Endothelial cell of umbilical vein (primary cell): ENCODE measurements around the gene DHDH. TPM values are rescaled to one million over a fixed set of nuclear protein-coding genes. Genes with fewer than 3 reads are reported as not detected.

Source experiments
- BruUV-seq: library from RNA; stranded (reverse); fragments of 400-500 nt; replicated peaks from 2 replicates; lab custom pipeline; 2021; lab: Mats Ljungman, UMichigan
- CTCF ChIA-PET: fragments of 300-600, 350-600 bp; sonication (Branson Sonifier 250); formaldehyde crosslinking; loops from one replicate; lab custom pipeline; 2021; ENCODE audit warnings: antibody characterized with exemption, inconsistent platforms; lab: Charles Lee
- POLR2A ChIA-PET: fragments of 300-600, 350-600 bp; sonication (Branson Sonifier 250); formaldehyde crosslinking; loops from one replicate; lab custom pipeline; 2021; ENCODE audit warnings: antibody characterized with exemption, inconsistent platforms; lab: Charles Lee
- DNase-seq: peaks from one replicate; pipeline ENCODE4 v3.0.0-alpha.2; 2011; ENCODE audit warnings: low read depth, low spot score
- FAIRE-seq: peaks from 2 replicates; lab custom pipeline; 2011; peaks lifted over from hg19 to GRCh38; lab: Jason Lieb, UNC
- H2AFZ ChIP-seq: 2 replicates; pipeline ENCODE4 v1.6.0; 2012; ENCODE audit warnings: low read depth, low read length, control low read depth, inconsistent platforms
- H3K27ac ChIP-seq: 2 replicates; pipeline ENCODE4 v1.5.1; 2011; ENCODE audit warnings: low read depth, mild to moderate bottlenecking, control low read depth, low read length, moderate library complexity; ENCODE audit not compliant: insufficient read depth
- H3K27me3 ChIP-seq, 2 experiments: 2 replicates each; pipeline versions ENCODE4 v1.6.0 to v1.6.1; 2011; ENCODE audit warnings: low read length in 2 of 2, mixed read lengths in 1 of 2; ENCODE audit not compliant: control insufficient read depth in 2 of 2, insufficient read depth in 2 of 2
- H3K36me3 ChIP-seq, 2 experiments: 2 replicates in 1 of 2; 3 replicates in 1 of 2; pipeline ENCODE4 v1.5.1; 2011; ENCODE audit warnings: low read length in 2 of 2, mild to moderate bottlenecking in 1 of 2, moderate library complexity in 1 of 2; ENCODE audit not compliant: control insufficient read depth in 2 of 2, insufficient read depth in 2 of 2; ENCODE audit errors: extremely low read depth in 1 of 2
- H3K4me1 ChIP-seq: 3 replicates; pipeline ENCODE4 v1.5.1; 2011; ENCODE audit warnings: mild to moderate bottlenecking, low read length; ENCODE audit not compliant: control insufficient read depth, insufficient read depth; ENCODE audit errors: extremely low read depth
- H3K4me2 ChIP-seq: 2 replicates; pipeline ENCODE4 v1.6.1; 2011; ENCODE audit warnings: low read length, control low read depth, mixed read lengths; ENCODE audit not compliant: insufficient read depth
- H3K4me3 ChIP-seq, 3 experiments: fragments of 200-600 bp in 1 of 3; sonication (generic), shearing (Covaris generic) in 1 of 3; replicated peaks in 1 of 3; 2 replicates each; pipeline ENCODE4 v1.5.1; 2011 to 2016; ENCODE audit warnings: control low read depth in 3 of 3, low read length in 3 of 3, mild to moderate bottlenecking in 2 of 3, inconsistent platforms in 1 of 3, low read depth in 1 of 3, moderate library complexity in 1 of 3; ENCODE audit not compliant: insufficient read depth in 1 of 3
- H3K79me2 ChIP-seq: 2 replicates; pipeline ENCODE4 v1.6.0; 2012; ENCODE audit warnings: low read length, inconsistent platforms; ENCODE audit not compliant: control insufficient read depth, insufficient read depth
- H3K9ac ChIP-seq: replicated peaks from 2 replicates; pipeline ENCODE3; 2011; ENCODE audit warnings: low read length, control low read depth; ENCODE audit not compliant: insufficient read depth; ENCODE audit errors: extremely low read depth
- H3K9me1 ChIP-seq: replicated peaks from 3 replicates; pipeline ENCODE4 v1.6.0; 2011; ENCODE audit warnings: mild to moderate bottlenecking, low read length; ENCODE audit not compliant: control insufficient read depth, insufficient read depth; ENCODE audit errors: extremely low read depth
- H3K9me3 ChIP-seq: replicated peaks from 2 replicates; pipeline ENCODE4 v1.5.1; 2012; ENCODE audit warnings: low read length, inconsistent platforms; ENCODE audit not compliant: control insufficient read depth, insufficient read depth
- H4K20me1 ChIP-seq: replicated peaks from 2 replicates; pipeline ENCODE3; 2011; ENCODE audit warnings: mild to moderate bottlenecking, low read length; ENCODE audit not compliant: control insufficient read depth, insufficient read depth; ENCODE audit errors: extremely low read depth
- EZH2 ChIP-seq: IDR thresholded peaks from 2 replicates; pipeline ENCODE4 v1.6.1; 2012; ENCODE audit warnings: borderline replicate concordance, low read depth, mild to moderate bottlenecking, moderate library complexity, low read length, inconsistent platforms; ENCODE audit not compliant: severe bottlenecking
- FOS ChIP-seq: IDR thresholded peaks from 2 replicates; pipeline ENCODE4 v1.6.1; 2011; ENCODE audit warnings: mild to moderate bottlenecking, low read length, moderate library complexity, borderline replicate concordance; ENCODE audit not compliant: insufficient read depth
- GATA2 ChIP-seq: IDR thresholded peaks from 2 replicates; pipeline ENCODE4 v1.7.0; 2011; ENCODE audit warnings: low read depth, mild to moderate bottlenecking, moderate library complexity, mixed read lengths, low read length; ENCODE audit not compliant: insufficient read length, insufficient read depth
- JUN ChIP-seq: IDR thresholded peaks from 2 replicates; pipeline ENCODE4 v1.6.1; 2011; ENCODE audit warnings: borderline replicate concordance, low read depth; ENCODE audit not compliant: insufficient read length, insufficient read depth
- MYC ChIP-seq: IDR thresholded peaks from one replicate; pipeline ENCODE4 v1.6.1; 2011; ENCODE audit warnings: mild to moderate bottlenecking, low read depth, low read length
- POLR2A ChIP-seq: IDR thresholded peaks from 2 replicates; pipeline ENCODE4 v1.6.1; 2012; ENCODE audit warnings: low read depth, mild to moderate bottlenecking, control low read depth, low read length
- POLR2AphosphoS5 ChIP-seq: IDR thresholded peaks from 2 replicates; pipeline ENCODE4 v1.6.1; 2012; ENCODE audit warnings: low read depth, mild to moderate bottlenecking, control low read depth, low read length, moderate library complexity; ENCODE audit not compliant: insufficient read depth
- dilution Hi-C: fragments of 300-500 bp; cut with MboI; formaldehyde crosslinking; loops from one replicate; pipeline ENCODE4 v1.15.0; 2019; ENCODE audit warnings: low sequenced_read_pairs; ENCODE audit not compliant: extremely low pct_ligation_motif_present
- intact Hi-C: fragments of 100-400 bp; cut with micrococcal nuclease; formaldehyde crosslinking; loops from one replicate; pipeline ENCODE4 v1.10.0; 2022
- polyA plus RNA-seq, 4 experiments: library from polyadenylated mRNA; depleted of rRNA in 3 of 4; stranded (reverse) in 3 of 4; unstranded in 1 of 4; fragments of >200 nt; gene quantifications; 2 replicates each; pipeline versions ENCODE4 v1.2.1 to v1.2.3, GENCODE V29; 2011 to 2012; ENCODE audit warnings: missing spikeins in 1 of 4
- total RNA-seq: library from RNA; stranded (reverse); gene quantifications from 2 replicates; pipeline ENCODE4 v1.2.3, GENCODE V29; 2021
- TF ChIP-seq, protein P1 (sequence below): IDR thresholded peaks from 2 replicates; pipeline ENCODE4 v1.6.1; 2011; ENCODE audit not compliant: insufficient read depth, insufficient read length
- TF ChIP-seq, protein P2 (sequence below), 2 donors: IDR thresholded peaks; 1 replicate in 1 of 2; 2 replicates in 1 of 2; pipeline ENCODE4 v1.5.1; 2011; ENCODE audit warnings: low read length in 2 of 2, mild to moderate bottlenecking in 2 of 2, moderate library complexity in 2 of 2, control low read depth in 1 of 2, inconsistent platforms in 1 of 2, low read depth in 1 of 2; ENCODE audit not compliant: insufficient read depth in 1 of 2; ENCODE audit errors: extremely low read depth in 1 of 2

The DHDH gene
- total and polyA plus RNA-seq, 2 donors (not counting 3 experiments of a cell fraction or from before 2014, with no cell fraction given), result not detected

DNA sequence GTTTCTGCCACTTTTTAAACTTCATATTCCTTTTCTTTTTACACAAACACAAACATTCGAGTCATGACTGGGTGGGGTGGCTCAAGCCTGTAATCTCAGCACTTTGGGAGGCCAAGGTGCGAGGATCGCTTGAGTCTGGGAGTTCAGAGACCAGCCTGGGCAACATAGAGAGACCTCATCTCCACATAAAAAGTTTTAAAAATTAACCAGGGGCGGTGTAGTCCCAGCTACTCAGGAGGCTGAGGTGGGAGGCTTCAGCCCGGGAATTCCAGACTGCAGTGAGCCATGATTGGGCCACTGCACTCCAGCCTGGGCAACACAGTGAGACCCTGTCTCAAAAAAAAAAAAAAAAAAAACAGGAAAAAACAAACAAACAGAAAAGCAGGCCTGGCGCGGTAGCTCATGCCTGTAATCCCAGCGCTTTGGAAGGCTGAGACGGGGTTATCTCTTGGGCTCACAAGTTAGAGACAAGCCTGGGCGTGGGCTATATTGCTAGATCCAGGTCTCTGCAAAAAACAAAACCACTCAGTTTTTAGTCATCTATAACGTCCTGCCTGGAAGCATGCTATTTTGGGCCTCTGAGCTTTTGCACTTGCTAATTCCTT is 20.6 kb downstream of the DHDH start:
- dilution Hi-C loops, result no loop called here
- Histone ChIP-seq H3K9me3 (no peaks in the 10 kb centered on the region), H3K79me2 (peaks cover 24% of the 10 kb centered on the region), H3K27ac (peak overlapping the region; percentile 42), H3K4me3 (peak overlapping the region; percentile 27 to 99 (median 64)), H3K27me3 (no peaks in the 10 kb centered on the region), H3K9me1 (no peaks in the 10 kb centered on the region), H3K9ac (peak overlapping the region; percentile 61), H3K36me3 (peaks cover 0 to 3% of the 10 kb centered on the region in 2 experiments), H2AFZ (peak overlapping the region; percentile 86), H4K20me1 (no peaks in the 10 kb centered on the region), H3K4me1 (peaks cover 18% of the 10 kb centered on the region), H3K4me2 (peak overlapping the region; percentile 75)
- DNase-seq, result no peak
- ChIA-PET CTCF (interaction anchor here (0.6 to 3.5 kb wide), 3 partner anchors 9 to 111 kb away, joined by 3 to 21 read pairs (median 5); no protein-coding TSS in a partner anchor), POLR2A (interaction anchor here (1.0 to 1.2 kb wide), 3 partner anchors 10 to 82 kb away, joined by 4 read pairs; partner anchors contain the start of gene NUCB1)
- BruUV-seq, result no TSS peak
- TF ChIP-seq FOS (no peak), MYC (no peak), POLR2AphosphoS5 (no peak), JUN (no peak), GATA2 (no peak), EZH2 (no peak), POLR2A (no peak)
- TF ChIP-seq, protein P1, sequence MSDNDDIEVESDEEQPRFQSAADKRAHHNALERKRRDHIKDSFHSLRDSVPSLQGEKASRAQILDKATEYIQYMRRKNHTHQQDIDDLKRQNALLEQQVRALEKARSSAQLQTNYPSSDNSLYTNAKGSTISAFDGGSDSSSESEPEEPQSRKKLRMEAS, result no peak
- TF ChIP-seq, protein P2, sequence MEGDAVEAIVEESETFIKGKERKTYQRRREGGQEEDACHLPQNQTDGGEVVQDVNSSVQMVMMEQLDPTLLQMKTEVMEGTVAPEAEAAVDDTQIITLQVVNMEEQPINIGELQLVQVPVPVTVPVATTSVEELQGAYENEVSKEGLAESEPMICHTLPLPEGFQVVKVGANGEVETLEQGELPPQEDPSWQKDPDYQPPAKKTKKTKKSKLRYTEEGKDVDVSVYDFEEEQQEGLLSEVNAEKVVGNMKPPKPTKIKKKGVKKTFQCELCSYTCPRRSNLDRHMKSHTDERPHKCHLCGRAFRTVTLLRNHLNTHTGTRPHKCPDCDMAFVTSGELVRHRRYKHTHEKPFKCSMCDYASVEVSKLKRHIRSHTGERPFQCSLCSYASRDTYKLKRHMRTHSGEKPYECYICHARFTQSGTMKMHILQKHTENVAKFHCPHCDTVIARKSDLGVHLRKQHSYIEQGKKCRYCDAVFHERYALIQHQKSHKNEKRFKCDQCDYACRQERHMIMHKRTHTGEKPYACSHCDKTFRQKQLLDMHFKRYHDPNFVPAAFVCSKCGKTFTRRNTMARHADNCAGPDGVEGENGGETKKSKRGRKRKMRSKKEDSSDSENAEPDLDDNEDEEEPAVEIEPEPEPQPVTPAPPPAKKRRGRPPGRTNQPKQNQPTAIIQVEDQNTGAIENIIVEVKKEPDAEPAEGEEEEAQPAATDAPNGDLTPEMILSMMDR (IDR thresholded peaks at IDR 0.05; ENCODE audit: extremely low read depth in 1 of 2, insufficient read depth in 1 of 2, low read depth in 1 of 2, low read length in 2 of 2), result no peak
- no peak for FAIRE-seq
- intact Hi-C loops, result loop anchor here (1.0 to 2.0 kb wide), 2 partner anchors 11 to 53 kb away; partner anchors contain the start of genes FTL and NUCB1
